Activated T-cell treated with anti-CD3 and anti-CD28 coated beads, Interleukin-2, amount 50 U/mL, for 72 hours (primary cell): Measurements from ENCODE around the gene APCDD1. TPM values are rescaled to one million over a fixed set of nuclear protein-coding genes. Genes with fewer than 3 reads are reported as not detected.
A peak's percentile ranks its signal among the peaks of the same experiment; 100 is the strongest.
"Not testable (repeated sequence)": the region's sequence is repeated elsewhere in the genome, so short reads cannot be mapped to it uniquely, and the experiment has no call there.

Experiments
- ATAC-seq, 2 donors: fragments of 150-1000 bp; cut with Tn5 transposase; replicated peaks in 1 of 2; 2 replicates each; pipeline ENCODE4 v1.10.0; 2021; ENCODE audit warnings: moderate library complexity in 2 of 2, mild to moderate bottlenecking in 1 of 2
- DNase-seq, 2 donors: peaks; one replicate each; pipeline ENCODE4 v3.0.0; 2021 to 2022; ENCODE audit warnings: mixed read lengths in 1 of 2
- H3K27ac Mint-ChIP-seq: one replicate; pipeline ENCODE4 v1.8.0; 2022; ENCODE audit warnings: mild to moderate bottlenecking, moderate library complexity, mixed read lengths
- H3K27me3 Mint-ChIP-seq: one replicate; pipeline ENCODE4 v1.8.0; 2022; ENCODE audit warnings: low read depth, mixed read lengths
- H3K36me3 Mint-ChIP-seq, 2 donors: one replicate each; pipeline ENCODE4 v1.8.0; 2022; ENCODE audit warnings: mixed read lengths in 2 of 2, mild to moderate bottlenecking in 1 of 2; ENCODE audit not compliant: insufficient read depth in 2 of 2
- H3K4me1 Mint-ChIP-seq: one replicate; pipeline ENCODE4 v1.8.0; 2022; ENCODE audit warnings: low read depth, mixed read lengths
- H3K4me3 Mint-ChIP-seq, 2 donors: one replicate each; pipeline ENCODE4 v1.8.0; 2022; ENCODE audit warnings: mild to moderate bottlenecking in 2 of 2, mixed read lengths in 2 of 2, moderate library complexity in 2 of 2
- H3K9me3 Mint-ChIP-seq, 2 donors: one replicate each; pipeline ENCODE4 v1.8.0; 2022; ENCODE audit warnings: mixed read lengths in 2 of 2
- total RNA-seq, 2 donors: library from RNA; stranded (reverse); gene quantifications; one replicate each; pipeline ENCODE4 v1.2.3, GENCODE V29; 2022

APCDD1 gene
- total RNA-seq, 2 donors from 2014 or later = not detected

GRCh38 chr18:10533111-10533510 lies 78.7 kb downstream of the APCDD1 start:
- ATAC-seq (no peak), DNase-seq (no peak)
- Mint-ChIP-seq H3K27me3 (no peaks in the 10 kb centered on the region), H3K9me3 (no peaks in the 10 kb centered on the region), H3K4me1 (peaks cover 49% of the 10 kb centered on the region), H3K4me3 (no peak overlapping the region), H3K36me3 (peaks cover 3 to 17% of the 10 kb centered on the region in 2 donors), H3K27ac (no peak overlapping the region)

- Mint-ChIP-seq H3K27me3 (no peaks in the 10 kb centered on the region), H3K36me3 (peaks cover 5 to 27% of the 10 kb centered on the region in 2 donors), H3K4me3 (no peak overlapping the region), H3K27ac (peak overlapping the region; percentile 15), H3K4me1 (peaks cover 26% of the 10 kb centered on the region), H3K9me3 (no peaks in the 10 kb centered on the region)
- ATAC-seq = peak; percentile 34 to 73
- DNase-seq = no peak
Measured at GRCh38 chr18:10536280-10536679, 81.8 kb downstream of the APCDD1 start.

GRCh38 chr18:10537765-10538164 lies 83.3 kb downstream of the APCDD1 start:
- Mint-ChIP-seq H3K9me3 (no peaks in the 10 kb centered on the region), H3K4me1 (peaks cover 26% of the 10 kb centered on the region), H3K27me3 (no peaks in the 10 kb centered on the region), H3K27ac (peak overlapping the region; percentile 93), H3K36me3 (peaks cover 9 to 29% of the 10 kb centered on the region in 2 donors), H3K4me3 (no peak overlapping the region)
- no peak for ATAC-seq
- DNase-seq = no peak

- not testable (repeated sequence) for H3K27ac Mint-ChIP-seq, H3K9me3 Mint-ChIP-seq, DNase-seq, H3K27me3 Mint-ChIP-seq, H3K4me3 Mint-ChIP-seq, ATAC-seq
- Mint-ChIP-seq H3K36me3 (peaks cover 9 to 29% of the 10 kb centered on the region in 2 donors), H3K4me1 (peaks cover 26% of the 10 kb centered on the region)
Measured at GRCh38 chr18:10539124-10539523, 84.7 kb downstream of the APCDD1 start.

Other genes with a start within 250 kb of the APCDD1 start
- 10 to 100 TPM; 36.5 to 37.9 TPM for gene NAPG, start 71.4 kb downstream of the APCDD1 start, total RNA-seq